IPS-18c (cell line): ENCODE measurements around the gene E2F3.

Experiments
- H3K4me3 ChIP-seq: 2 replicates; pipeline ENCODE4 v1.7.0; 2013; ENCODE audit warnings: low read depth, mild to moderate bottlenecking, low read length, moderate library complexity; ENCODE audit not compliant: insufficient read depth
- H3K9me3 ChIP-seq: one replicate; pipeline ENCODE4 v1.6.1; 2013; ENCODE audit warnings: mild to moderate bottlenecking, low read length, moderate library complexity; ENCODE audit not compliant: control insufficient read depth, insufficient read depth

The E2F3 gene

DNA sequence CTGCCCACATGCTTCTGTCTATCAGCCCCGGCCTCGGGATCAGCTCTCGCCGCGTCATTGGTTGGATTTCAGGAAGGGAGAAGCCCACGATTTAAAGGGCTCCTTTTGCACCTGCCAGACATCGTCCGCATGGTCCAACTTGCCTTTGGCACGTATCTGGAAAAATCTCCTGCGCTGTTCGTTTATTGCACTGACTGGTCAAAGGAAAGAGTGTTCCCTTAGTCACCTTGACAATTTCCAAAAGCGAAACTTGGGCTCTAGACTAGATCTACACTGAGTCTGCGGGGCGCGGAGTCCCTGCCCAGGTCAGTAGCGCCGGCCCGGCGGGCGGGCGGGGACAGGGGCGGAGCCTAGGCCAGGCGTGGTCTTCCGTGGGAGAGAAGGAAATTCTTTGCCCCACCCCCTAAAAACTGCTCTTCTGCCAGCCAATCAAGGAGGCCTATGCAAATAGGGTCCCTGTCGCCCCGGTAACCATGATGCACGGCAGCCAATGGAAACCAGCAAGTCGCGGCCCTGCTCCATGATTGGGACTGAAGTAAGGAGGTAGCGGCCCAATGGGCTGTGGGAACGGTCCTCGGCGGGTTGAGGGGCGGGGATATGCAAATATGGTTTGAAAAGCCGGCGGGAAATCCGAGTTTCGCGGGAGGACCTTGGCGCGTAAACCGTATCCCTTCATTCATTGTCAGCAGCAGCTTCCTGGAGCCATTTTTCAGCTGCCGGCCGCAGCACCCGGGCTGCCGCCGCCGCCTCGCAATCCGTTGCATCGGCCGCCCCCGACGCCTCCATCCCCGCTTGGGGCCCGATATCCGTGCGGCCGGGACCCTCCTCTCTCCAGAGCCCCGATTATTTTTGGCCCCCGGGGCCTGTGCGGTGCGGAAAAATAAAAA is at the start of gene E2F3:
Gene E2F3, plus strand, starts transcription at position 675 of the 887 bp plus-strand sequence. CDS start 354 bp downstream, outside the sequence.
- H3K9me3 ChIP-seq, result no peaks in the 10 kb centered on the region
- H3K4me3 ChIP-seq, result peak within 1 kb of the TSS; percentile 57

DNA sequence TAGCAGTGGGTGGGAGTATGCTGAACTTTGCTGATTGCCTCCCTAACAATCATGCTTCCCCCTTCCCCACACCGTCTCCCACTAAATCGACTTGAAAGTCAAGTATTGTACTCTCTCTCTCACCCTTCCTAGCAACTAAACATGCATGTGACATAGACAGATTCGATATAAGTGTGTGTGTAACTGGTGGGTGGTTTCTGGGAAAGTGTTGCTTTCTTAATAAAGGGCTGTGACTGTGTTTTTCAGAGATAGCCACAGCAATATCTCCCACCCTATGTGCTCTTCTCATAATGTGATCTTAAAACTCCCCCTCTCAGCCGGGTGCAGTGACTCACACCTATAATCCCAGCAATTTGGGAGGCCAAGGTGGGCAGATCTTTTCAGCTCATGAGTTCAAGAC is 49.3 kb upstream of the E2F3 start:
- no peak overlapping the region for H3K4me3 ChIP-seq
- no peaks in the 10 kb centered on the region for H3K9me3 ChIP-seq

DNA sequence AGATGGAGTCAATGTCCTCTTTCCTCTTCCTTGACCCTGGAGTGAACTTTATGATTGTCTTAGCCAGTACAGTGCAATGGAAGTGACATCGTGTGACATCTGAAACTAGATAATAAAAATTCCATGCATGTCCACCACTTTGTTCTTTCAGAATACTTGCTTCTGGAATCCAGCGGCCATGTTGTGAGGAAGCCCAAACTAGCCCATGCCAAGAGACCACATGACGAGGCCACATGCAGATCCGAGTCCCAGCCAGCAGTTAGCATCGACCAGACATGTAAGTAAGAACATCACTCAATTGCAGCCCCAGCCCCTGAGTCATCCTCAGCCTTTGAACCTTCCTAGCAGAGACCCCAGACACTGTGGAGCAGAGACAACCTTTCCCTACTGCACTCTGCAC is 48.5 kb upstream of the E2F3 start:
- no peak overlapping the region for H3K4me3 ChIP-seq
- H3K9me3 ChIP-seq, result no peaks in the 10 kb centered on the region

DNA sequence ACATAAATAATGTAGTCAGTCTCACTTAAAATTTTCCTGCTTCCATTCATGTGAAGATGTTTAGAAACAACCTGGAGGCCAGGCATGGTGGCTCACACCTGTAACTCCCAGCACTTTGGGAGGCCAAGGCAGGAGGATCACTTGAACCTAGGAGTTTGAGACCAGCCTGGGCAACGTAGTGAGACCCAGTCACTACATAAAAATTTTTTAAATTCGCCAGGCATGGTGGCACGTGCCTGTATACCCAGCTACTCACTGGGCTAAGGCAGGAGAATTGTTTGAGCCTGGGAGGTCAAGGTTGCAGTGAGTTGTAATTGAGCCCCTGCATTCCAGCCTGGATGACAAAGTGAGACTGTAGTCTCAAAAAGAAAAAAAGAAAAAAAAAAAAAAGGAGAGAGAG is 47.3 kb upstream of the E2F3 start:
- Histone ChIP-seq H3K9me3 (no peaks in the 10 kb centered on the region), H3K4me3 (no peak overlapping the region)

DNA sequence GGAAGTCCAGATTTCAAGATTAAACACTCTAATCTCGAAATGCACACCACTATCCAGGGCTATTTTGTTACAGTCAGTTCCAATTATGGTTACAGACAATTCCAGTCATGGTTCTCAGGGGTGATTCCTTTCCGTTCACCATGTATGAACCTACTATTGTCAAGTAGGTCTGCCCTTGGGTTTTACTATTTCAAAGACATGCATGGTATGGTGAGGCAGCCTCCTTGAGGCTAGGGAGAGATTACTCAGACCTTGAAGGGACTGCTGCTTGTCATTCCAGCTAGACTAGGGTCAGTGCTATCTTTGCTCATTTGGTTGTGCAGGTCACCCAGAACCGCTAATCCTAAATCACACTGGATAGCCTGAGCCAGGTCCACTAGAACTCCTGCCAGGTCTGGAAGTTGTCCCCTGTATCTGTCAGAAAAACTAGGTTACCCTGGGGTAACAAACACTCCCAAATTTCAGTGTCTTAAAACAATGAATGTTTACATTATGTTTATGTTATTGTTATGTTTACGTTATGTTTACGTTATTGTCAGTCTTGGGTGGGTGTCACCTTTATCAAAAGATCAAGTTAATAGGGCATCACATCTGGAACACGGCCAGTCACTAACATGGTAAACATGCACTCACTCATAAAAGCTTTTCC is 41.1 kb upstream of the E2F3 start:
- H3K4me3 ChIP-seq, result no peak overlapping the region
- no peaks in the 10 kb centered on the region for H3K9me3 ChIP-seq

DNA sequence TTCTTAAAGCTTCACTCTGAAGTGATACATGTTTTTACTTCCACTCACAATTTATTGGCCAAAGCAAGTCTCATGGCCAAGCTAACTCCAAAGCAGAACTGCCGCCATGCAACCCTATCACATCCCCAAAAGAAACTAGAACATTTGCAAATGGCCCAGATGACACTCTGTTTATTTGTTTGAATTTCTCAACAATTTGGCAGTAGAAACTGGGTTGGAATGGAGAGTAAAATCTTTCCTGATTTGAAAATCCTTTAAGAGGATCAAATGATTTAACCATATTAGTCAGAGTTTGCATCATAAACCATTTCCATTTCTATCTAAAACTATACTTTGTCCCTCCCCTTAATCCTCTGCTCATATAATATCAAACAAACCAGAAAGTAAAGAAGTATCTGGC is 39.1 kb upstream of the E2F3 start:
- no peaks in the 10 kb centered on the region for H3K9me3 ChIP-seq

DNA sequence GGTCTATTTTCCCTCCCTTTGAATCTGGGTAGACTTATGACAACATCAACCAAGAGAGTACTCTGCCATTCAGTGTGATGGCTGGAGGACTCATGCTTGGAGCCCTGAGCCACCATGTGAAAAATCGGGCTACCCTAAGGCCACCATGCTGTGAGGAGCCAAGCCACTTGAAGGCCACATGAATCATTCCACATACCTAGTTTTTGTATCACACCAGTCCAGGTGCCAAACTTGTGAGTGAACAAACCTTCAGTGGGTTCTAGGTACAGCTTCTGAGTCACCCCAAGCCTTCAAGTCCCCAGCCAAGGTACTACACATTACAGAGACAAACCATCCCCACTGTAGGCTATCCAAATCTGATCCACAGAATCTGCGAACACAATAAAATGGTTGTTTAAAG is 37.4 kb upstream of the E2F3 start:
- Histone ChIP-seq H3K9me3 (no peaks in the 10 kb centered on the region), H3K4me3 (no peak overlapping the region)

More for the DNA sequence above, 39.1 kb upstream of the E2F3 start:
- H3K4me3 ChIP-seq, result no peak overlapping the region

DNA sequence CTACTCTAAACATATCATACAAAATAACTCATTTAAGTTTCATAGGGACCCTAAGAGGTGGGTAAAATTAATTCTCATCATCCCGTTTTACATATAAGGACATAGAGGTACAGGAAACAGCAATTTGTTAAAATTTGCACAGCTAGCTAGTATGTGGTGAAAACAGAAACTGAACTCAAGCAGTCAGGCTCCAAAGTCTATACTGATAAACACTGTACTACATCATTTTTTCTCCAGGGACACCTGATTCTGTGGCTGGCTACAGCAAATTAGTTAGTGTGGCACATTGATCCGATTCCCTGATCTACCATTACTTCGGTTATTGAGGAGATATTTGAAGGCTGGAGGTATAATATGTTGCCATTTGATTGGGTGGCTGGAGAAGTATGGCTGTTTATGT is 36.2 kb upstream of the E2F3 start:
- no peak overlapping the region for H3K4me3 ChIP-seq
- no peaks in the 10 kb centered on the region for H3K9me3 ChIP-seq

DNA sequence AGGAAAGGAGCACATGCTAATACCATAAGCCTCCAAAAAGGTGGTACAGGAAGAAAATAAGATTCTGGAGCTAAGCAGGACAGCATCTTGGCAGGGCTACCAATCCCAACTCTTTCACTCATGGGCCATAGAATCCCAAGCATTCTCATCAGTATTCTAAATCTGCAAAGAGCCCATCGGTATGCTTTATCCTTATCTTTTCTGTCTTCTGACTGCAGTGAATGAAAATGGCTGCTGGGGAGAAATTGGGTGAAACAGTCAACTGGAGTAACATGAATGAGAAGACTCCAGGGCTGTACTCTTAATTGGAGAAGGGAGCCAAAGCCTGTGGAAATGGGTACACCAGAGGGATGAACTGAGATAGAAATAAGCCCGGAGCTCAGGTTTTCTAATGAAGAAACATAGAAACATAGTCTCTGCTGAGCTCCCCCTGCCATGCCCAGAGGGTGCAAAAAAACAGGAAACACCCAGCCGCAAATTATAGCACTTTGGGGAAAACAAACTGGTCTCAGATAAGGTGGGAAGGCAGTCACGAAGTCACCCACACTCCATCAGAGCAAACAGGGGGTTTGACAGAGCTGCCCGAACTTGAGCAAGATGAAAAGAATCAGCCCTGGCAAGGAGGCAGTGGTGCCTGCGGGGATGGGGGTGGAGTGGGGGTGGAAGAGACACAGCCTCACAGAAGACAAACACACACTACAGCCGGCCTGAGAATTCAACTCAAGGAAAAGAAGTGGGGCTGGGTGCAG is 35.4 kb upstream of the E2F3 start:
- no peaks in the 10 kb centered on the region for H3K9me3 ChIP-seq
- no peak overlapping the region for H3K4me3 ChIP-seq

DNA sequence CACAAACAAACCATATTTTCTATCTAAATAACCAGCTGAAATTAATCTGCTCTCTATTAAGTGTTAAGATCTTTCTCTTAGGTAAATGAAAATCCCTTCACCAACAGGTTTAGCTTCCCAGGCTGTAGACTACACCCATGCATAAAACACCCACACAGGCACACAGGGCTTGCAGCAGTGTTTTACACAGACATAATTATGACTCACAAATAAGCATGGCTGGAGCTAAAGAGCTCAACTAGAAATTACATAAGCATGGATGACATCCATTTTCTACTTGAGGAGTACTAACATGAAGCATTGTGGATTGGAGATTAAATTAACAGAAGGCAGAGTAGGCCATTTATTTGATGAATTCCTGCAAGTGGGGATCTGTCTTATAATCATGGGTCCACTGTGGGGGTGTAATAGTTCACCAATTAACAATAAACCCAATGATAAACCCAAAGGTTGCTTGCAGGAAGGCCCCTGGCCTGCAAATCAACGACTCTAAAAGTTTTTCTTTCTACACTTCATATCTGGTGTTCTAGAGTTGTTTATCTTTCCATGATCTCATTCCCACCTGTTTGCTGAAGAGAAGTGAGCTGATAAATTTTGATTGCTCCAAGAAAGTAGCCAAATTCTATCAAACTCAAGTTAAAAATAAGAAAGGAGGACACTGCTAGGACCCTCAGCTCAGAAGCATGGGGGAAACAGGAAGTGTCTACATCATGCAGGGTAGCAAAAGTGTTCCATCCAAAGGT is 33.8 kb upstream of the E2F3 start:
- H3K9me3 ChIP-seq, result no peaks in the 10 kb centered on the region
- no peak overlapping the region for H3K4me3 ChIP-seq

DNA sequence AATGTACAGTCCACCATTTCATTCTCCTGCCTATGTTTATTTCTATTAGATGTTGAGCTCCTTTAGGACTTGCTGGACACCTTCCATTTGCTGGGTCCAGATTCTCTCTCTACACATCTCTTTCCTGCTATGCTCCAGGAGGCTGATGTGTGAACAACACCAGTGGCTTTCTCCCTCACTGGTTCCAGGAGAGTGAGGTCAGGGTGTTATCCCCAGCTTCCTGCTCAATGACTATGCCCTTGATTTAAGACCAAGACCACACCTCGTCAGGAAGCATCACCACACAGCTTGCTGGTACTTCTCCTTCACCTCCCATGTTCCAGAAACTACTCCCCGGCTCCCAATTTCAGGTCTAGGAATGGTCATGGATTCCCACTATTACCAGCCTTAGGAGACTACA is 31.3 kb upstream of the E2F3 start:
- H3K4me3 ChIP-seq, result no peak overlapping the region

DNA sequence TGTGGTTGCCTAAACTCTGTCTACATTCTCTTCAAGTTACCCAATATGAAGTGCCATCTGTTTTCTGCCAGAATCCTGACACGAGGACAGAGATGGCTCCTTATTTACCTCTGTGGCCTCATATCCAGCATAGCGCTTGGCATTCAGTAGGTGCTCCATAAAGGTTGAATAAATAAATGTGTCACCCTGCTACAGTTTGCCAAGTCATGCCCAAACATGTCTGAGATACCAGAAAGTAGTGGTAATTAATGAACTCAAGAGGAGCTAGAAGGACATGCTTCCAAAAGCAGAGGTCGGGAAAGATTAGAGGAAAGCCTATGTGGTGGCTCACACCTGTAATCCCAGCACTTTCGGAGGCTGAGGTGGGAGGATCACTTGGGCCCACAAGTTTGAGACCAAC is 30.9 kb upstream of the E2F3 start:
- Histone ChIP-seq H3K9me3 (no peaks in the 10 kb centered on the region), H3K4me3 (no peak overlapping the region)

More for the DNA sequence above, 31.3 kb upstream of the E2F3 start:
- H3K9me3 ChIP-seq, result no peaks in the 10 kb centered on the region

DNA sequence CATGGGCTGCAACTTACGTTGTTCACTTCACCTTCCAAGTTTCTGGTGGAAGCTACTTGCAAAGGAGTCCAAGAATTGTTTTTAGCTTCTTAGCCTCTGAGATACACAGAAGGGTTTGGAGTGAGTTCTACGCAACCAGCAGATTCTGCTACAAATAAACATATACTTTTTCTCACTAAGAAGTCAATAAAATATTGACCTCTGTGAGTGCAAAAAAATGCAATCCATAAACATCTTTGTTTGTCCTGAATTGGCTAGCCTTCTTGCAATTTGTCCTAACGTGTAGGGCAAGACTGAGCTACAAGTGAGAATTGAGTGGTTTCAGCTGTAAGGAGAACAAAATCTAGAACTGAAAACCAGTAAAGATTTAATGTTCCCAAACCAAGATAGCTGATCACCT is 26.2 kb upstream of the E2F3 start:
- Histone ChIP-seq H3K4me3 (no peak overlapping the region), H3K9me3 (no peaks in the 10 kb centered on the region)

DNA sequence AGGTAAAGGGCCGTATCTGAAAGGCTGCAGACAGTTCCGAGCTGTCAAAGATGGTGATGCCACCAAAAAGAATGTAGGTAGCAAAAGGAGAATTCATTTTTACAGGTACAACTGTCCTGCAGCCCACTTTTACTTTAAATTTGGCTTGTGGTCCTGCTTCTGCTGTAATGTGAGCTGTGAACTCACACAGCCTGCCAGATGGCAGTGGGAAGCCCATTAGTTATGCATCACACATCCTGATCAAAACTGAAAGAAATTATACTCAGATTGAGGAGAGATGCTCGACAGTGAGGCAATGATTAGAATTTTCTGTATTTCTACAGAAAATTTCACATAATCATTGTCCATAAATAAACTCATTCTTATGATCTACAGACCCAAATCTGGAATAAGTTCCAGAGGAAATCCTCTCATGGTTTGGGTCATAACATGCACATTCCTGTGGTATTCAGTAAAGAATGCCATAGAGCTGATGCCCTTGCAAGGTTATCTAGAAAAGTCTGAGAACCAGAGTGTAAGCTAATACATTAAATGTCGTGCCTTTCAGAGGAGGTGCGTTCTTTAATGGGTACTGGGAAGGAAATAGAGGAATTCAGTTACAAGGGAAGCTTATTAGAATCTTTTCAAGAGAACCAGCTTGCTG is 23.9 kb upstream of the E2F3 start:
- Histone ChIP-seq H3K9me3 (no peaks in the 10 kb centered on the region), H3K4me3 (no peak overlapping the region)

DNA sequence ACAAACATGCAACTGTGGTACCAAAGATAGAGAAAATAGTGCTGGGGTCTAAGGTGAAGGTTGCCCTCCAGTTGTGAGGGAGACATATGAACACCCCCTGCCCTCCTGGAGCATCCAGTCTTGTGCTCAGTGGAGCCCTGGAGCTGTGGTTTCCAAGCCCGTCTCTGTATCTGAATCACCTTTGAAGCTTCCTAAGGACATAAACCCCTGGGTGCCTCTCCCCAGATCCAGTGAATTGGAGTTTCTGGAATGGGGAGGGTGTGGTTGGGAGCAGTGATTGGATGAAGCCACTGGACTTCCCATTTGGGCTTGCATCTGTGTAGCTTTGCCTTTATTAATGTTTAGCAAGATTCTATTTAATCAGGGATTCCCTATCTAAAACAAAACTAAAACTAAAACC is 22.4 kb upstream of the E2F3 start:
- H3K4me3 ChIP-seq, result no peak overlapping the region
- no peaks in the 10 kb centered on the region for H3K9me3 ChIP-seq

DNA sequence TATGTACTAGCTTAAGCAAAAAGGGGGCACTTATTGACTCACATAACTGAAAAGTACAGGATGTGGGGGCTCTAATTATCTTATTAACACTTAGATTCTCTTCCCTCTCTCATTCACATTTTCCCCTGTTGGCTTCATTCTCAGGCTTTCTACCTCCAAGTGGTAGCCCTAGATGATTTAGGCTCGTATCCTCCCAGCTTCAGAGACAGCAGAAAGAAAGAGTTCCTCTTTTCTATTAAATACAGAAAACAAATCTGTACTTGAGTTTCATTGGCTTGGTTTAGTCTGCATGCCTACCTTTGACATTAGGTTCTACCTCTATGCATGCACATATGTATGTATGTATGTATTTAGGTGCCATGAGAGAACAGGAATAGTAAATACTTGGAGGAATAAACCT is 15.5 kb upstream of the E2F3 start:
- no peak overlapping the region for H3K4me3 ChIP-seq
- no peaks in the 10 kb centered on the region for H3K9me3 ChIP-seq

DNA sequence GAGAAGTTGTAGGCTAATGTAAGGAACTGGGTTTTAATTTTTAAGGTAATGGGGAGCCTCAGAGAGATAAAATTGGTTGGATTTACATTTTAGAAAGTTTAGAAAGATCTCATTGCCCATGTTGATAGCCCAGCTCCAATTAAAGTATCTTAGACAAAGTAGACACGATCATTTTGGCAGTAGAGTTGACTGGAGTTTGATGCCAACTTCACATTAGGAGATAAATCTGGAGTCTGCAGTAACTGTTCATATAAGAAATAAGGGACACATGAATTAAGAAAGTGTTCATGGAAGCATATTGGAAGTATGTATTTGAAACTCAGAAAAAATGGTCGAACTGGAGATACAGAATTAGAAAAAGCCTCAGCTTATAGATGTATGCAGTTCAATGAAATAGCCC is 12.6 kb upstream of the E2F3 start:
- Histone ChIP-seq H3K4me3 (no peak overlapping the region), H3K9me3 (no peaks in the 10 kb centered on the region)
